ENCODE data around the gene TMEM223.
"Not testable (repeated sequence)": the region's sequence is repeated elsewhere in the genome, so short reads cannot be mapped to it uniquely, and the experiment has no call there.

The TMEM223 gene

DNA sequence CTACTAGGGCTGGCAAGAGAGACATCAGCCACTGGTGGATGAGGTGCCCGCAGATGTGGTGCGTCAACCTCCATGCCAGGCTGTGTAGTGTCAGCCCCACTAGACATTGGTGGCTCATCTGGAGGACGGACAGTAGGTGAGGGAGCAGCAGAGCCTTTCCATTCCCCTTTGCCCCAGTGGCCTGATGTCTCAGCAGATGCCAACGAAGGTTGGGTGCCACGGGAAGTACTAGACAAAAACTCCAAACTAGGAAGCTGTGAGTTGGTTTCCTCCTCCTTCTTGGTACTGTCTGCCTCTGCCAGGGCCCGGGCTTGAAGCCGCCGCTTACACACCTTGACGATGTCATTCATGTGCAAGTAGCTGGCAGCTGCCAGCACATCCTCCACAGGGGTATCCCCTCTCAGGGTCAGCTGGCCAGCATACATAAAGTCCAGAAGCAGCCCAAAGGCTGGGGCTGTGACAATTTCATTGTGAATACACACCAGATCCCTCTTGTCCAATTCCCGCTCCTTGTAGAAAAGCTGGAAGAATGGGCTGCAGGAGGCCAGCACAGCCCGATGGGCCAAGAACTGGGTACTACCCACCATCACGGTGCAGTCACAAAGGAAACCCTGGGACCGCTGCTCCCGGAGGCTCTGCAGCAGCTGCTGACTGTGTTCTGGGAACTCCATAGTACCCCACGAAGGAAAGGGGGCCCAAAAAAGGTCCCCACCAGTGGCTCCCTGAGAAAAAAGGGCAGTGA is 38.6 kb downstream of the TMEM223 start:
- DNase-seq (ENCODE audit: low spot score) = no peak

DNA sequence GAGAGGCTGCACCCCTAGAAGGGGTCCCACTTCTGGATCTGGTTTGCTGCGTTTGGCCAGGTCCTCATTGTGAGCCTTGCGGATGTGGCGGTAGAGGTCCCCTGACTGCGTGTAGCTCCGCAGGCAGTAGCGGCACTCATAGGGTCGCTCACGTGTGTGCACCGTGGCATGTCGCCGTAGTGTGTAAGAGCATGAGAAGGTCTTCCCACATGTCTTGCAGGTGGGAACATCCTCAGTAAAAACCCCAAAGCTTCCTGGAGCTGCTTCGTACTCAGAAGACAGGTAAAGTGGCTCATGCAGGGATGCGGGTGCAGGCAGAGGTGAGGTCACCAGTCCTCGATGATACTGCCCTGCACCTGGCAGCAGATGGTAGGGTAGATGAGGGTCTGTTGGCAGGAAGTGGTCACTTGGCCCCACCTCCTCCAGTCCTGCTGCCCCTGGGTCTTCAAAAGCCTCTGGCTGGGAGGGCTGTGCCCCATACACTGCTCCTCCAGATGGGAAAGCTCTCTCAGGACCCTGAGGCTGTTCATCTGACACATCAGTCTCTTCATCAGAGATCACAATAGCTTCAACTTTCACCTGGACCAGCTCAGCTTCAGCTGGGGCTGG is 39.5 kb downstream of the TMEM223 start:
- DNase-seq (ENCODE audit: low spot score) = no peak

DNA sequence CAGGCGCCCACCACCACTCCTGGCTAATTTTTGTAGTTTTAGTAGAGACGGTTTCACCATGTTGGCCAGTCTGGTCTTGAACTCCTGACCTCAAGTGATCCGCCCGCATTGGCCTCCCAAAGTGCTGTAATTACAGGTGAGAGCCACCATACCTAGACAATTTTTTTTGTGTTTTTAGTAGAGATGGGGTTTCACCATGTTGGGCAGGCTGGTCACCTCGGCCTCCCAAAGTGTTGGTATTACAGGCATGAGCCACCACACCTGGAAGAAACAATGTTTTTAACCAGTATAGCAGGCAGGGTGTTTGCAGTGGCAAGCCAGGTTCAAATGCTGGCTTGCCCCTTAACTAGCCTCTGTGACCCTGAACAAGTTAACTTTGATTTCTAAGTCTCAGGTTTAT is 41.9 kb downstream of the TMEM223 start:
- DNase-seq (ENCODE audit: low spot score) = not testable (repeated sequence)

DNA sequence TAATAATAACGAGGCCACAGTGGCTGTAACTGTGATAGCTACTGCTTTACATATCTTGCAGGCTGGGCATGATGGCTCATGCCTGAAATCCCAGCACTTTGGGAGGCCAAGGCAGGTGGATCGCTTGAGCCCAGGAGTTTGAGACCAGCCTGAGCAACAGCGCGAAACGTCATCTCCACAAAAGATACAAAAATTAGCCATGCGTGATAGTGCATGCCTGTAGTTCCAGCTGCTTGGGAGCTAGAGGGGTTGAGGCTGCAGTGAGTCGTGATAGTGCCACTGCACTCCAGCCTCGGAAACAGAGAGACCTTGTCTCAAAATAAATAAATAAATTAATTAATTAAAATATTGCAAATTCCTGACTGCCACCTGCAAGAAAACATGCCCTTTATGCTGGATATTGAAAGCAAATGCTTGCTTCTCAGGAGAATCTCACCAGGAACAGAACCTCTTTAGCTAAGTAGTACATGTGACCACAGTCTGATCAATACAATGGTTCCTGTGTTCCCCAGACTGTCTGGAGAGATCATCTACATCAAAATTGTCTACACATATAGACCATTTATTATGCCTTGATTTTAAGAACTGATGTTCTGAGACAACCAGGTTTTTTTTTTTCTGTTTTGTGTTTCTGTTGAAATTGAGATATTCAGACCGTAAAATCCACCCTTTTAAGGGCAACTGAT is 44.2 kb downstream of the TMEM223 start:
- DNase-seq (ENCODE audit: low spot score) = no peak

All from left forelimb (tissue), 1 donor.